IPS-18a (cell line): Measurements from ENCODE around the gene GSTO2.
A peak's percentile ranks its signal among the peaks of the same experiment; 100 is the strongest.

Source experiments
- H3K27ac ChIP-seq: one replicate; pipeline ENCODE4 v1.5.1; 2013; ENCODE audit warnings: low read length
- H3K27me3 ChIP-seq: one replicate; pipeline ENCODE4 v1.6.1; 2013; ENCODE audit warnings: mild to moderate bottlenecking, low read length; ENCODE audit not compliant: control insufficient read depth, insufficient read depth
- H3K36me3 ChIP-seq: one replicate; pipeline ENCODE4 v1.6.1; 2013; ENCODE audit warnings: low read depth, low read length; ENCODE audit not compliant: control insufficient read depth
- H3K4me1 ChIP-seq: one replicate; pipeline ENCODE4 v1.6.1; 2013; ENCODE audit warnings: low read depth, low read length; ENCODE audit not compliant: control insufficient read depth
- H3K4me3 ChIP-seq: one replicate; pipeline ENCODE4 v1.5.1; 2013; ENCODE audit warnings: low read length
- H3K9ac ChIP-seq: one replicate; pipeline ENCODE4 v1.6.1; 2013; ENCODE audit warnings: mild to moderate bottlenecking, low read length, moderate library complexity
- H3K9me3 ChIP-seq: one replicate; pipeline ENCODE4 v1.6.1; 2013; ENCODE audit warnings: low read depth, low read length; ENCODE audit not compliant: control insufficient read depth

GSTO2 gene

GRCh38 chr10:104254493-104255310, 14.3 kb upstream of the GSTO2 start, which contains the start of gene GSTO1:
TSS of gene GSTO1 (plus strand) at chr10:104254892. CDS start at chr10:104254929, 37 bp downstream.
- Histone ChIP-seq H3K9ac (peak within 1 kb of the TSS; percentile 63), H3K36me3 (peaks cover 16% of the 10 kb centered on the region), H3K27ac (no peak within 1 kb of the TSS), H3K4me1 (peaks cover 43% of the 10 kb centered on the region), H3K4me3 (peak within 1 kb of the TSS; percentile 82), H3K27me3 (peaks cover 35% of the 10 kb centered on the region), H3K9me3 (no peaks in the 10 kb centered on the region)

- H3K27ac ChIP-seq = no peak overlapping the region
- H3K36me3 ChIP-seq = peaks cover 23% of the 10 kb centered on the region
- H3K9ac ChIP-seq = peak overlapping the region; percentile 63
- peak overlapping the region; percentile 82 for H3K4me3 ChIP-seq
- H3K4me1 ChIP-seq = peaks cover 43% of the 10 kb centered on the region
- peaks cover 35% of the 10 kb centered on the region for H3K27me3 ChIP-seq
- no peaks in the 10 kb centered on the region for H3K9me3 ChIP-seq
These were observed 13.5 kb upstream of the GSTO2 start for GRCh38 chr10:104255311-104255981.

GRCh38 chr10:104256335-104256961, 12.5 kb upstream of the GSTO2 start:
- no peaks in the 10 kb centered on the region for H3K9me3 ChIP-seq
- peaks cover 36% of the 10 kb centered on the region for H3K4me1 ChIP-seq
- H3K9ac ChIP-seq = no peak overlapping the region
- H3K36me3 ChIP-seq = peaks cover 31% of the 10 kb centered on the region
- peaks cover 35% of the 10 kb centered on the region for H3K27me3 ChIP-seq
- H3K4me3 ChIP-seq = peak overlapping the region; percentile 82
- no peak overlapping the region for H3K27ac ChIP-seq

GRCh38 chr10:104257235-104257634, 11.7 kb upstream of the GSTO2 start:
- Histone ChIP-seq H3K36me3 (peaks cover 34% of the 10 kb centered on the region), H3K9ac (no peak overlapping the region), H3K4me1 (peaks cover 32% of the 10 kb centered on the region), H3K4me3 (no peak overlapping the region), H3K27me3 (peaks cover 31% of the 10 kb centered on the region), H3K9me3 (no peaks in the 10 kb centered on the region), H3K27ac (no peak overlapping the region)

- Histone ChIP-seq H3K9ac (no peak overlapping the region), H3K36me3 (peaks cover 34% of the 10 kb centered on the region), H3K27me3 (peaks cover 26% of the 10 kb centered on the region), H3K9me3 (no peaks in the 10 kb centered on the region), H3K4me3 (no peak overlapping the region), H3K4me1 (peaks cover 23% of the 10 kb centered on the region), H3K27ac (no peak overlapping the region)
These were observed 10.8 kb upstream of the GSTO2 start for GRCh38 chr10:104258209-104258608.

GRCh38 chr10:104259456-104259855, 9.5 kb upstream of the GSTO2 start:
- Histone ChIP-seq H3K27me3 (peaks cover 16% of the 10 kb centered on the region), H3K9ac (no peak overlapping the region), H3K27ac (no peak overlapping the region), H3K36me3 (peaks cover 43% of the 10 kb centered on the region), H3K9me3 (no peaks in the 10 kb centered on the region), H3K4me3 (no peak overlapping the region), H3K4me1 (peaks cover 11% of the 10 kb centered on the region)

- Histone ChIP-seq H3K9ac (no peak overlapping the region), H3K27ac (no peak overlapping the region), H3K9me3 (no peaks in the 10 kb centered on the region), H3K4me1 (peaks cover 11% of the 10 kb centered on the region), H3K36me3 (peaks cover 47% of the 10 kb centered on the region), H3K27me3 (peaks cover 13% of the 10 kb centered on the region), H3K4me3 (no peak overlapping the region)
These were observed 8.8 kb upstream of the GSTO2 start for GRCh38 chr10:104259999-104260774.

GRCh38 chr10:104260775-104261115, 8.2 kb upstream of the GSTO2 start:
- H3K9ac ChIP-seq = no peak overlapping the region
- H3K36me3 ChIP-seq = peaks cover 49% of the 10 kb centered on the region
- H3K27me3 ChIP-seq = peaks cover 7% of the 10 kb centered on the region
- H3K27ac ChIP-seq = no peak overlapping the region
- no peak overlapping the region for H3K4me3 ChIP-seq
- H3K9me3 ChIP-seq = no peaks in the 10 kb centered on the region
- H3K4me1 ChIP-seq = peaks cover 8% of the 10 kb centered on the region

GRCh38 chr10:104262055-104262454, 6.9 kb upstream of the GSTO2 start:
- H3K9ac ChIP-seq = no peak overlapping the region
- H3K36me3 ChIP-seq = peaks cover 53% of the 10 kb centered on the region
- no peak overlapping the region for H3K27ac ChIP-seq
- no peaks in the 10 kb centered on the region for H3K9me3 ChIP-seq
- no peaks in the 10 kb centered on the region for H3K4me1 ChIP-seq
- no peaks in the 10 kb centered on the region for H3K27me3 ChIP-seq
- no peak overlapping the region for H3K4me3 ChIP-seq

GRCh38 chr10:104264783-104265182, 4.2 kb upstream of the GSTO2 start:
- no peaks in the 10 kb centered on the region for H3K9me3 ChIP-seq
- H3K36me3 ChIP-seq = peaks cover 40% of the 10 kb centered on the region
- H3K4me3 ChIP-seq = no peak overlapping the region
- no peaks in the 10 kb centered on the region for H3K4me1 ChIP-seq
- no peaks in the 10 kb centered on the region for H3K27me3 ChIP-seq
- no peak overlapping the region for H3K9ac ChIP-seq
- no peak overlapping the region for H3K27ac ChIP-seq
